Pancreas (tissue), 10 donors: Measurements from ENCODE around the gene PSMD9. TPM values are rescaled to one million over a fixed set of nuclear protein-coding genes. Genes with fewer than 3 reads are reported as not detected.

Experiments
- ATAC-seq, 4 donors: fragments of 200-7000 bp; cut with Tn5 transposase; one replicate each; pipeline versions ENCODE4 v1.8.0 to v1.9.1; 2020; ENCODE audit warnings: mild to moderate bottlenecking in 4 of 4, moderate library complexity in 4 of 4
- DNase-seq, 6 donors: peaks; one replicate each; pipeline ENCODE4 v3.0.0-alpha.2; 2020
- FAIRE-seq: peaks from 2 replicates; lab custom pipeline; 2012; peaks lifted over from hg19 to GRCh38; lab: Jason Lieb, UNC
- H3K27ac ChIP-seq, 4 donors: fragments of 200-600 bp; sonication (generic); 1 replicate in 3 of 4; 2 replicates in 1 of 4; pipeline versions ENCODE4 v1.5.0 to v1.8.0; 2020
- H3K27me3 ChIP-seq, 4 donors: fragments of 200-600 bp; one replicate each; pipeline ENCODE4 v1.8.0; 2021
- H3K36me3 ChIP-seq, 3 donors: fragments of 200-600 bp; sonication (generic) in 1 of 3; one replicate each; pipeline versions ENCODE4 v1.5.0 to v1.8.0; 2020 to 2021
- H3K4me1 ChIP-seq, 3 donors: fragments of 200-600 bp; one replicate each; pipeline ENCODE4 v1.8.0; 2021
- H3K4me3 ChIP-seq, 4 donors: fragments of 200-600 bp; sonication (generic) in 2 of 4; one replicate each; pipeline versions ENCODE4 v1.5.0 to v1.8.0; 2020 to 2021
- H3K9me3 ChIP-seq, 4 donors: fragments of 200-600 bp; one replicate each; pipeline ENCODE4 v1.8.0; 2021
- WGBS, 2 donors: extraction: QIAGEN DNeasy Blood & Tissue Kit; methylation state at CpG; one replicate each; pipeline ENCODE4 v1.1.7; 2013; 5-methylcytosine and 5-hydroxymethylcytosine counted together
- intact Hi-C, 3 donors: fragments of 100-400 bp; cut with DNase I; formaldehyde crosslinking; loops; one replicate each; pipeline versions ENCODE4 v1.11.1 to v1.14.2; 2022
- polyA plus RNA-seq, 2 donors: library from polyadenylated mRNA; stranded (reverse); fragments of 200-250 nt; gene quantifications; one replicate each; pipeline ENCODE4 v1.2.3, GENCODE V29; 2013
- total RNA-seq, 6 donors: library from RNA; stranded (reverse); fragmentation: NEBNext Ultra II Directional in 4 of 6; extraction: Animal tissue kit (Norgen Biotek cat#: 25700) in 4 of 6; gene quantifications; one replicate each; pipeline versions ENCODE4 v1.2.1 to v1.2.4, GENCODE V29; 2021 to 2023
- TF ChIP-seq, protein P1 (sequence below), 4 donors: fragments of 200-600 bp; sonication (generic) in 3 of 4; IDR thresholded peaks; one replicate each; pipeline versions ENCODE4 v1.5.0 to v1.8.0; 2021; ENCODE audit warnings: antibody characterized with exemption in 4 of 4
- donor health status: healthy with polysubstance abuse.
- donor health status: DM: no; HTN: no; CAD: no; lungs with moderate emphysema.
- donor health status: DM: no; HTN: no; CAD: no.
- donor health status: control.
- donor health status: control.
- donor health status: Bipolar disorder and iron deficiency.
- donor health status: DM: yes; HTN: yes; CAD: no.
- donor health status: DM: no; HTN: no; CAD: no.
- donor health status: DM: no; HTN: no; CAD: no.
- donor health status: DM: yes; HTN: yes; CAD: no.

Gene PSMD9
- total and polyA plus RNA-seq, 8 donors: 20.5 to 39.4 (median 25.6) TPM

- TF ChIP-seq, protein P1, sequence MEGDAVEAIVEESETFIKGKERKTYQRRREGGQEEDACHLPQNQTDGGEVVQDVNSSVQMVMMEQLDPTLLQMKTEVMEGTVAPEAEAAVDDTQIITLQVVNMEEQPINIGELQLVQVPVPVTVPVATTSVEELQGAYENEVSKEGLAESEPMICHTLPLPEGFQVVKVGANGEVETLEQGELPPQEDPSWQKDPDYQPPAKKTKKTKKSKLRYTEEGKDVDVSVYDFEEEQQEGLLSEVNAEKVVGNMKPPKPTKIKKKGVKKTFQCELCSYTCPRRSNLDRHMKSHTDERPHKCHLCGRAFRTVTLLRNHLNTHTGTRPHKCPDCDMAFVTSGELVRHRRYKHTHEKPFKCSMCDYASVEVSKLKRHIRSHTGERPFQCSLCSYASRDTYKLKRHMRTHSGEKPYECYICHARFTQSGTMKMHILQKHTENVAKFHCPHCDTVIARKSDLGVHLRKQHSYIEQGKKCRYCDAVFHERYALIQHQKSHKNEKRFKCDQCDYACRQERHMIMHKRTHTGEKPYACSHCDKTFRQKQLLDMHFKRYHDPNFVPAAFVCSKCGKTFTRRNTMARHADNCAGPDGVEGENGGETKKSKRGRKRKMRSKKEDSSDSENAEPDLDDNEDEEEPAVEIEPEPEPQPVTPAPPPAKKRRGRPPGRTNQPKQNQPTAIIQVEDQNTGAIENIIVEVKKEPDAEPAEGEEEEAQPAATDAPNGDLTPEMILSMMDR (IDR thresholded peaks at IDR 0.05): no peak
- WGBS, 2 donors: 88 to 90% methylated on average over 7 of the region's 7 CpGs
- intact Hi-C loops: no loop called here
- FAIRE-seq: no peak
- Histone ChIP-seq H3K9me3 (no peaks in the 10 kb centered on the region), H3K36me3 (no peaks in the 10 kb centered on the region), H3K4me3 (no peak overlapping the region), H3K4me1 (no peaks in the 10 kb centered on the region), H3K27ac (no peak overlapping the region), H3K27me3 (no peaks in the 10 kb centered on the region)
- no peak for ATAC-seq
- no peak for DNase-seq
These were observed 72.0 kb downstream of the PSMD9 start for GRCh38 chr12:121960541-121960940.

- no peak for FAIRE-seq
- TF ChIP-seq, protein P1 (IDR thresholded peaks at IDR 0.05): no peak
- ATAC-seq: no peak
- Histone ChIP-seq H3K36me3 (no peaks in the 10 kb centered on the region), H3K9me3 (no peaks in the 10 kb centered on the region), H3K4me1 (no peaks in the 10 kb centered on the region), H3K27ac (no peak overlapping the region), H3K27me3 (no peaks in the 10 kb centered on the region), H3K4me3 (no peak overlapping the region)
- DNase-seq: no peak
- 77% methylated on average over 5 of the region's 5 CpGs for WGBS, 2 donors
- intact Hi-C loops: no loop called here
These were observed 72.7 kb downstream of the PSMD9 start for GRCh38 chr12:121961195-121961879.

DNA sequence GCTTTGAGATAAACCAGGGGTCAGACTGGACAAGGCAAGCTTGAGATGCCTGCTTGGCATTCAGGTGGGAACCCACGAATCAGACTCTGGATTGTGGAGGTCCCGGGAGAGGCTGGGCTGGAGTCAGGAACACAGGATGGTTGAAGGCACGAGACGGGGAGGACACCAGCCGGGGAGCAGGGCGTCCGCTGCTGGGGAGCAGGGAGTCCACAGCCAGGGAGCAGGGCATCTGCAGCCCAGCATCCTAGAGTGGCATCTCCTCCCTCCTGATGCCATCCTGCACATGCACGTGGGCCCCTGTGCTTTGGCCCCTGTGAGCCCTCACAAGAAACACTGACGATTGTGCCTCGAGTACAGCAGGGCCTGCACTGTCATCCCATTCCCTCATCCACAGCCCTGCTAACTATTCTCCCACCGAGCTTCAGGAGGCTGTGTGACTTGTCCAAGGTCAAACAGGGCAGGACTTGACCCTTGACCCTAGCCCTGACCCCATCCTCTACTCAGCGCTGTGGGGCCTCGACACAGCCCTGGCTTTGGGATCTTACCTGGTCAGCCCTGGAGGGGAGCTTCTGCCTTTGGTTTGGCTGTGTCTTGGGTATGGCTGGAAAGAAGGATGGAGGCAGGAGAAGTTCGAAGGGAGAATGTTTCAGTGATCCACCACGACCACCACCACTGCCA, 74.9 kb downstream of the PSMD9 start:
- DNase-seq (no peak), FAIRE-seq (no peak), ATAC-seq (no peak)
- Histone ChIP-seq H3K4me3 (no peak overlapping the region), H3K27me3 (no peaks in the 10 kb centered on the region), H3K4me1 (no peaks in the 10 kb centered on the region), H3K27ac (no peak overlapping the region), H3K36me3 (no peaks in the 10 kb centered on the region), H3K9me3 (no peaks in the 10 kb centered on the region)
- TF ChIP-seq, protein P1 (IDR thresholded peaks at IDR 0.05): no peak
- 76 to 77% methylated on average over 14 to 15 of the region's 15 CpGs for WGBS, 2 donors
- intact Hi-C loops: no loop called here

- Histone ChIP-seq H3K27me3 (no peaks in the 10 kb centered on the region), H3K27ac (no peak overlapping the region), H3K9me3 (no peaks in the 10 kb centered on the region), H3K4me3 (no peak overlapping the region), H3K36me3 (no peaks in the 10 kb centered on the region), H3K4me1 (no peaks in the 10 kb centered on the region)
- ATAC-seq: peak in 2 of 4 donors; percentile 26 to 62
- intact Hi-C loops: no loop called here
- TF ChIP-seq, protein P1 (IDR thresholded peaks at IDR 0.05): no peak
- FAIRE-seq: no peak
- 49 to 57% methylated on average over 9 of the region's 9 CpGs for WGBS, 2 donors
- no peak for DNase-seq
These were observed 76.4 kb downstream of the PSMD9 start for GRCh38 chr12:121964813-121965643.
